ENCODE measurements around the gene PTCHD1. TPM values are rescaled to one million over a fixed set of nuclear protein-coding genes. Genes with fewer than 3 reads are reported as not detected.

Gene PTCHD1
- total and polyA plus RNA-seq, 9 of the 15 experiments (the other 6 are each of a cell fraction or from before 2014, with no cell fraction given) = not detected

DNA sequence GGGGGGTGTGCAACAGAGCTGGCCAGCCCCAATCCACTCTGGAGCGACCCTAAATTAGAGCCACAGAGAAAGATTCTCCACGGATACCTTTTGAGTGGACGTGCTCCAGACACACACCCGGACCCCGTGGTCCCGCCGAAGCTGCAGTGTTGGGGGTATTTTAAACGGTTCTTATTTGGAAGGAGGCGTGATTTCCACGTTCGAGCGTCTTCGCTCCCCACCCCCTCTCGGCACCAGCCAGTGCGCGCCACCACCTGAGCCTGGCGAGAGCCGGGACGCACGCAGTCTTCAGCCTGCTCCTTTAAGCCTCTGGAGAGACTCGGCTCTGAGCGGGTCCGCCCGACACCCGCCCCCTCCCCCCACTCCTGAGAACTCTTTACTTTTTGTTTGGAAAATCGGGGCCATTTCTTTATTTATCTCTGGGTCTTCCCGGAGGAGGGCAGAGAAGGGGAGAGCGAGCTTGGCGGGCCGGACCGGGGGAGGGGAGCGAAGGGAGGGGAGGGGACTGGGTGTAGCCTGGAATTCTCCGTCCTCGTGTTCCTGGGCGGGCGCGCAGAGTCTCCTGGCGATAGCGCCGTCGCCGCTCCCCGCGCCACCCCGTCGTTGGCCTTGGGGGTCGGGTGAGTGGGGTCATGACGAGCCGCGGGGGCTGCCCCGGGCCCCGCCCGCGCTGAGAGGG is 668 bp upstream of the PTCHD1 start (continued):
- TF ChIP-seq, protein P1, sequence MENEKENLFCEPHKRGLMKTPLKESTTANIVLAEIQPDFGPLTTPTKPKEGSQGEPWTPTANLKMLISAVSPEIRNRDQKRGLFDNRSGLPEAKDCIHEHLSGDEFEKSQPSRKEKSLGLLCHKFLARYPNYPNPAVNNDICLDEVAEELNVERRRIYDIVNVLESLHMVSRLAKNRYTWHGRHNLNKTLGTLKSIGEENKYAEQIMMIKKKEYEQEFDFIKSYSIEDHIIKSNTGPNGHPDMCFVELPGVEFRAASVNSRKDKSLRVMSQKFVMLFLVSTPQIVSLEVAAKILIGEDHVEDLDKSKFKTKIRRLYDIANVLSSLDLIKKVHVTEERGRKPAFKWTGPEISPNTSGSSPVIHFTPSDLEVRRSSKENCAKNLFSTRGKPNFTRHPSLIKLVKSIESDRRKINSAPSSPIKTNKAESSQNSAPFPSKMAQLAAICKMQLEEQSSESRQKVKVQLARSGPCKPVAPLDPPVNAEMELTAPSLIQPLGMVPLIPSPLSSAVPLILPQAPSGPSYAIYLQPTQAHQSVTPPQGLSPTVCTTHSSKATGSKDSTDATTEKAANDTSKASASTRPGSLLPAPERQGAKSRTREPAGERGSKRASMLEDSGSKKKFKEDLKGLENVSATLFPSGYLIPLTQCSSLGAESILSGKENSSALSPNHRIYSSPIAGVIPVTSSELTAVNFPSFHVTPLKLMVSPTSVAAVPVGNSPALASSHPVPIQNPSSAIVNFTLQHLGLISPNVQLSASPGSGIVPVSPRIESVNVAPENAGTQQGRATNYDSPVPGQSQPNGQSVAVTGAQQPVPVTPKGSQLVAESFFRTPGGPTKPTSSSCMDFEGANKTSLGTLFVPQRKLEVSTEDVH (IDR thresholded peaks at IDR 0.05; ENCODE audit: low read depth, partially characterized antibody) = no peak
- no peak for TF ChIP-seq SNIP1 (IDR thresholded peaks at IDR 0.05; ENCODE audit: low read depth)
- TF ChIP-seq PURB (CRISPR knock-in tag; IDR thresholded peaks at IDR 0.05; ENCODE audit: low read depth) = no peak
- no peak for TF ChIP-seq KLF10 (CRISPR knock-in tag; IDR thresholded peaks at IDR 0.05)
- no peak for TF ChIP-seq ZNF197 (CRISPR knock-in tag; IDR thresholded peaks at IDR 0.05; ENCODE audit: low read depth)
- no peak for TF ChIP-seq SMC3 (conservative IDR thresholded peaks at IDR 0.05; ENCODE audit: insufficient read depth, low read depth, low read length)
- no peak for TF ChIP-seq NR2F6 (CRISPR knock-in tag; IDR thresholded peaks at IDR 0.05)
- TF ChIP-seq, protein P2, sequence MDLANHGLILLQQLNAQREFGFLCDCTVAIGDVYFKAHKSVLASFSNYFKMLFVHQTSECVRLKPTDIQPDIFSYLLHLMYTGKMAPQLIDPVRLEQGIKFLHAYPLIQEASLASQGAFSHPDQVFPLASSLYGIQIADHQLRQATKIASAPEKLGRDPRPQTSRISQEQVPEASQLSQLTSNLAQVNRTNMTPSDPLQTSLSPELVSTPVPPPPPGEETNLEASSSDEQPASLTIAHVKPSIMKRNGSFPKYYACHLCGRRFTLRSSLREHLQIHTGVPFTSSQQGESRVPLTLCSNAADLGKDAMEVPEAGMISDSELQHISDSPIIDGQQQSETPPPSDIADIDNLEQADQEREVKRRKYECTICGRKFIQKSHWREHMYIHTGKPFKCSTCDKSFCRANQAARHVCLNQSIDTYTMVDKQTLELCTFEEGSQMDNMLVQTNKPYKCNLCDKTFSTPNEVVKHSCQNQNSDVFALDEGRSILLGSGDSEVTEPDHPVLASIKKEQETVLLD (IDR thresholded peaks at IDR 0.05) = no peak
- no peak for TF ChIP-seq POLR2AphosphoS2 (IDR thresholded peaks at IDR 0.05; ENCODE audit: low read length)

Measured in K562 (cell line).